Activated T-cell treated with anti-CD3 and anti-CD28 coated beads, Interleukin-2, amount 50 U/mL, for 24 hours (primary cell): ENCODE results near the gene GMPR.

Experiments
- DNase-seq: peaks from one replicate; pipeline ENCODE4 v3.0.0-alpha.2; 2020
- H3K27ac Mint-ChIP-seq: 2 replicates; pipeline ENCODE4 v1.8.0; 2020; ENCODE audit warnings: mild to moderate bottlenecking, mixed read lengths
- H3K27me3 Mint-ChIP-seq: 2 replicates; pipeline ENCODE4 v1.8.0; 2020; ENCODE audit warnings: mixed read lengths
- H3K36me3 Mint-ChIP-seq: 2 replicates; pipeline ENCODE4 v1.8.0; 2020; ENCODE audit warnings: low read depth, mixed read lengths
- H3K4me1 Mint-ChIP-seq: 2 replicates; pipeline ENCODE4 v1.8.0; 2020; ENCODE audit warnings: low read depth, mixed read lengths
- H3K4me3 Mint-ChIP-seq: 2 replicates; pipeline ENCODE4 v1.8.0; 2020; ENCODE audit warnings: mild to moderate bottlenecking, moderate library complexity, mixed read lengths
- H3K9me3 Mint-ChIP-seq: 2 replicates; pipeline ENCODE4 v1.8.0; 2020; ENCODE audit warnings: mixed read lengths

The GMPR gene

DNA sequence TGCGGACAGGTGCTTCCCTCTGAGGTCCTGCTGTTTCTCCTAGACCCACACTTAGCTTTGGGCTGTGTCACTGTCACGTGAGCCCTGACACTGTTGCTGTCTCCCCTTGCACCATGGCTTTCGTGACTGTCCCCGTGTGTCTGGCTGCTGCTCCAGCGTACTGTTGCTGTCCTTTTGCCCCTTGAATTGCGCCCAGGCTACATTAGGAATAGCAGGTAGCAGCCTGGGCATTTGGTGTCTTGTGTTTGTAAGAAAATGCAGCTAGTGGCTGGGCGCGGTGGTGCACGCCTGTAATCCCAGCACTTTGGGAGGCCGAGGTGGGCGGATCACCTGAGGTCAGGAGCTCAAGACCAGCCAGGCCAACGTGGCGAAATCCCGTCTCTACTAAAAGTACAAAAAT lies 46.1 kb downstream of the GMPR start:
- Mint-ChIP-seq H3K4me1 (no peaks in the 10 kb centered on the region), H3K27ac (no peak overlapping the region), H3K4me3 (no peak overlapping the region), H3K36me3 (no peaks in the 10 kb centered on the region), H3K9me3 (no peaks in the 10 kb centered on the region), H3K27me3 (peaks cover 6% of the 10 kb centered on the region)
- no peak for DNase-seq

DNA sequence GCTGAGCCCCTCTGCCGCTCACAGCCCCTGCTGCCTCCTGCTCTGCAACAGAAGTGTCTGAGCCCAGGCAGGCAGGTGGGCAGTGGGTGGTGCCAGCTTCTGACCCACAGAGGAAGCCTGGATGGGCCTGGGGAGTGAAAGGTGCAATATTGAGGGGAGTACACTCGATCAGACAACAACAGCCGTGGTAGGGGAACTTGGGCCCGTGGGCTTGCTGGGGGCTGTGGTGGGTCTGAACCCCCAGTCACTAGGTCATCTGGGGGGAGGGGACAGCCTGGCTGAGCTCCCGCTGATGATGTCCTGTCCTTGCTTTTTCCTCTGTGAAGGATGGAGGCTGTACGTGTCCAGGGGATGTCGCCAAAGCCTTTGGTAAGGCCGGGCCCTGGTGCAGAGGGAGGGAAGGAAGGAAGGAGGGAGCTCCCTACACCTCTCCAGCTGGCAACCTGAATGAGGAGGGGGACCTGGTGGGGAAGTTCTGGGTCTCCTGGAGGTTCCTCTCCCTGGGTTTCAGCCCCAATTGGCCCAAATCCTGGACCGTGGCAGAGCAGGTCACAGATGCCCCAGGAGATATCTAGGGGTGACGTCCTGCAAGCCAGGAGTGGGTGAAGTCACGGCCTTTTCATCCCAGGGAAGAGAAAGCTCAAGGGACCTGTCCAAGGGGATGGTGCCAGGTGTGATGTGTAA lies 47.2 kb downstream of the GMPR start:
- H3K9me3 Mint-ChIP-seq: no peaks in the 10 kb centered on the region
- no peak for DNase-seq
- no peak overlapping the region for H3K4me3 Mint-ChIP-seq
- no peak overlapping the region for H3K27ac Mint-ChIP-seq
- no peaks in the 10 kb centered on the region for H3K36me3 Mint-ChIP-seq
- H3K27me3 Mint-ChIP-seq: peaks cover 6% of the 10 kb centered on the region
- no peaks in the 10 kb centered on the region for H3K4me1 Mint-ChIP-seq

DNA sequence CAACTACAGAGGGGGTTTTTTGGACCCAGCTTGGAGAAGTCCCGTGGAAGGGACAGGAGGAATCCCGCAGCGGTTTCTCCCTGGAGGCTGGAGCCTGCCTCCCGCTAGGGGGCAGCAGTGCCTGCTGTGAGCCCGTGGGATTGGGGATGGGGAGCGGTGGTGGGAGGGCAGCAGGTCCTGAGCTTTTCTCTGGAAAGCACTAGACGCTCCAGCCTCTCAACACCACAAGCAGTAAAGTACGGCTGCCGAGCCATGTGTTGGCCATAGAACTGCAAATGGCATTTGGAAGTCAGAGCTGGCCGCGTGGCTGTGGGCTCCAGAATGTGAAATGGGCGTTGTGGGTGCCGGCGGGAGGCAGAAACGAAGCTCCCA lies 47.8 kb downstream of the GMPR start:
- Mint-ChIP-seq H3K9me3 (no peaks in the 10 kb centered on the region), H3K36me3 (no peaks in the 10 kb centered on the region), H3K27ac (no peak overlapping the region), H3K4me1 (no peaks in the 10 kb centered on the region), H3K27me3 (peaks cover 6% of the 10 kb centered on the region), H3K4me3 (no peak overlapping the region)
- DNase-seq: peak; percentile 45

DNA sequence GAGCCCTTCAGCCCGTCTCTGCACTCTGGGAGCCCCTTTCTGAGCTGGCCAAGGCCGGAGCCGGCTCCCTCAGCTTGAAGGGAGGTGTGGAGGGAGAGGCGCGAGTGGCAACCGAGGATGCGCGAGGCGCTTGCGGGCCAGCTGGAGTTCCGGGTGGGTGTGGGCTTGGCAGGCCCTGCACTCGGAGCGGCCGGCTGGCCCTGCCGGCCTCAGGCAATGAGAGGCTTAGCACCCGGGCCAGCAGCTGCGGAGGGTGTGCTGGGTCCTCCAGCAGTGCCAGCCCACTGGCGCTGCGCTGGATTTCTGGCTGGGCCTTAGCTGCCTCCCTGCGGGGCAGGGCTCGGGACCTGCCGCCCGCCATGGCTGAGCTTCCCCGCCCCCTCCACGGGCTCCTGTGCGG lies 49.8 kb downstream of the GMPR start:
- Mint-ChIP-seq H3K27ac (no peak overlapping the region), H3K4me3 (no peak overlapping the region), H3K4me1 (no peaks in the 10 kb centered on the region), H3K27me3 (peaks cover 6% of the 10 kb centered on the region), H3K36me3 (no peaks in the 10 kb centered on the region), H3K9me3 (no peaks in the 10 kb centered on the region)
- DNase-seq: no peak

DNA sequence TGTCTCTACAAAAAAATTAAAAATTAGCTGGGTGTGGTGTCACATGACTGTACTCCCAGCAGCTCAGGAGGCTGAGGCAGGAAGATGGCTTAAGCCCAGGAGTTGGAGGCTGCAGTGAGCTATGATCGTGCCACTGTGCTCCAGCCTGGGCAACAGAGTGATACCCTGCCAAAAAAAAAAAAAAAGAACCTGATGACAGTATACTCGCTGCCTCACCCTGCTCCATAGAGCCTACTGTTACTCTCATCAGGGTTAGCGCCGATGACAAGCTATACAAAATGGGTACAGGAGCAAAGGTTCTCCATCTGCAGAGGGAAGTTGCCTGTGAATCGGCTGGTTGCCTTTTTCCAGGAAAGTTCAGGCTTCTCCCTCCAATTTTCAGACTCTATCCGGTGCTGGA lies 53.4 kb downstream of the GMPR start:
- no peak overlapping the region for H3K27ac Mint-ChIP-seq
- no peaks in the 10 kb centered on the region for H3K36me3 Mint-ChIP-seq
- no peak for DNase-seq
- H3K9me3 Mint-ChIP-seq: no peaks in the 10 kb centered on the region
- H3K4me1 Mint-ChIP-seq: no peaks in the 10 kb centered on the region
- H3K27me3 Mint-ChIP-seq: no peaks in the 10 kb centered on the region
- H3K4me3 Mint-ChIP-seq: no peak overlapping the region

DNA sequence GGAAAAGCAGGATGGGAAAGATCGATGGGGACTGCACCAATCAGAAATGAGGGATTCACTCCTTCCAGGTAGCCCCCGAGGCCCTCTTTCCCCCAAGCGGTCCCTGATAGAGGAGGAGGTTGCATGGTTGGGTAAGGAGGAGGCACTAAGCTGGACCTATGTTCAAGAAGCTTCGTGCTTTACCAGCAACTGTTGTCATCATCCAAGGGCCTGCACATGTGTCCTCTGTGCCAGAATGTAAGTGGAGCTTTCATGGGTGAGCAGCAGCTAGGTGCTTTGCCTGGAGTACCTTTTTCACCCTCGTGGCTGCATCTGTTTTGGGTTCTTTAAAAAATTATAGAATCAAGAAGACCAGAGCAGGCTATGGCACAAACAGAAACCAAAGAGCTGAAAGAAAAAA lies 54.0 kb downstream of the GMPR start:
- H3K27ac Mint-ChIP-seq: no peak overlapping the region
- no peak for DNase-seq
- no peaks in the 10 kb centered on the region for H3K9me3 Mint-ChIP-seq
- no peak overlapping the region for H3K4me3 Mint-ChIP-seq
- H3K27me3 Mint-ChIP-seq: no peaks in the 10 kb centered on the region
- H3K36me3 Mint-ChIP-seq: no peaks in the 10 kb centered on the region
- H3K4me1 Mint-ChIP-seq: no peaks in the 10 kb centered on the region

DNA sequence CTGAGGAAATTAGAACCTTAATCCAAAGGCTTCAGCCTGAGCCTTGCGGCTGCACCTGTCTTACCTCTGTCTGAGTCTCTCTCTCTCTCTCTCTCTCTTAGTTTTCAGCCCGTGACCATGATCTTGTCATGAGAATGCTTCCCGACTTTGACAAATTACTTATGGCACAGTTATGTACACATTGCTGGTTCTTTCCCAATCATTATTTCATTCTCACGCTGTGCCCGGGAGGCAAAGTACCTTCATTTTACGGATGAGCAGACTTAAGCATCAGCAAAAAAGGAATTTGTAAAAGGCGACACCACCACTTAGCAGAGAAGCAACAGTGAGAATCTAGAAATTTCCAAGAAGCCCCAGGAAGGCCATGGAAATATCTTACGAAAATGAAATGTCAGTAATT lies 54.6 kb downstream of the GMPR start:
- Mint-ChIP-seq H3K4me1 (no peaks in the 10 kb centered on the region), H3K9me3 (no peaks in the 10 kb centered on the region), H3K4me3 (no peak overlapping the region), H3K36me3 (no peaks in the 10 kb centered on the region), H3K27me3 (no peaks in the 10 kb centered on the region), H3K27ac (no peak overlapping the region)
- DNase-seq: no peak

DNA sequence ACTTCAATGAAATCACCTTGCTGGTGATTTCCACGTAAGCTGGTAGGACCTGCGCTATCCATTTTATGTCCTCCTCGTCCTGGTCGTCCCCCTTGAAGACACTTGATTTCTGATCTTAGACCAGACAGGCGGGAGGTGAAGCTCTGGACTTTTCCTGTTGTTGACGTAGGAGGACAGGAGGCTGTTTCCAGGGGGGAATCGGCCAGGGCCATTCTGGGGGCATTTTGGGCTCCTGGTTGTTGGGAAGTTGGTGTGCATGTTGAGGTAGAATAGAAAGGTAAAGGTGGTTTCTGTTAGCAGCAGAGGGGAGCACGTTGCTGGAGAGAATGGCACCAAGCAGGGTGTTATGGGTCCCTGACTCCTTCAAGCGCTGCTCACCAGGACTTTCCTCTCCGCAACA lies 56.0 kb downstream of the GMPR start:
- no peak overlapping the region for H3K27ac Mint-ChIP-seq
- H3K4me1 Mint-ChIP-seq: no peaks in the 10 kb centered on the region
- H3K9me3 Mint-ChIP-seq: no peaks in the 10 kb centered on the region
- no peaks in the 10 kb centered on the region for H3K36me3 Mint-ChIP-seq
- DNase-seq: no peak
- no peaks in the 10 kb centered on the region for H3K27me3 Mint-ChIP-seq
- H3K4me3 Mint-ChIP-seq: no peak overlapping the region

DNA sequence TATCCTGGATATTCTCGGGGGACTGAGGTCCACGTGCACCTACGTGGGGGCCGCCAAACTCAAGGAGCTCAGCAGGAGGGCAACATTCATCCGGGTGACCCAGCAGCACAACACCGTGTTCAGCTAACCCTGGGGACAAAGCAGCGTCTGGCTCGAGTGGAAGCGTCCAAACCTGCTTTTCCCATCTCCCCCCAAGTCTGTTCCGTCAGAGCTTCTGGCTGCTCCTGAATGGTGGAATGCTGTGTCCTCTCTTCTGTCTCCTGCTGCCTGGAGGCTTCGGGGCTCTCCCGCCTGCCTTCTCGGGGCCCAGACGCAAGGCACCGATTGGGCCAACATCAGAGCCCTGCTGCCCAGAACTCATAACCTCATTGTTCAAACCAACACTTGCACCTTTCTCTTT lies 56.7 kb downstream of the GMPR start:
- no peaks in the 10 kb centered on the region for H3K27me3 Mint-ChIP-seq
- DNase-seq: no peak
- H3K9me3 Mint-ChIP-seq: no peaks in the 10 kb centered on the region
- peaks cover 2% of the 10 kb centered on the region for H3K36me3 Mint-ChIP-seq
- no peak overlapping the region for H3K4me3 Mint-ChIP-seq
- H3K4me1 Mint-ChIP-seq: no peaks in the 10 kb centered on the region
- H3K27ac Mint-ChIP-seq: no peak overlapping the region

DNA sequence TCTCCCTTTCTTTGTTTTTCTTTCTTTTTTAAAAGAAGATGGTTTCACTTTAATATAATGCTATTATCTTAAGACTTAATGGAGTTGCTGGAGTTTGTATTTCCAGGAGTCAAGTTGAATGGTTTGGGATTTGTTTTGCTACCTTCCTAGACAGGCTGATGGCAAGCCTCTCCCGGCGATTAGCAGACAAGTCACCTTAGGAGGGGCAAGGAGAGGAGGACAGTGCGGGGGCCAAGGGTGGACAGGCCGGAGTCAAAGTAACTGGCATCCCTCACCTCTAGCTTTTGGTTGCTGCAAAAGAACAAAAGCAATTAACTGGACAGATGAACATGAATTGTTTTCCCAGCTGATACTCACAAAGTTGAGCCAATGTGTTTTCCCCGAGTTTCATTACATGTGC lies 57.1 kb downstream of the GMPR start:
- Mint-ChIP-seq H3K4me3 (no peak overlapping the region), H3K4me1 (no peaks in the 10 kb centered on the region), H3K27ac (no peak overlapping the region), H3K9me3 (no peaks in the 10 kb centered on the region), H3K36me3 (peaks cover 4% of the 10 kb centered on the region), H3K27me3 (no peaks in the 10 kb centered on the region)
- DNase-seq: no peak

DNA sequence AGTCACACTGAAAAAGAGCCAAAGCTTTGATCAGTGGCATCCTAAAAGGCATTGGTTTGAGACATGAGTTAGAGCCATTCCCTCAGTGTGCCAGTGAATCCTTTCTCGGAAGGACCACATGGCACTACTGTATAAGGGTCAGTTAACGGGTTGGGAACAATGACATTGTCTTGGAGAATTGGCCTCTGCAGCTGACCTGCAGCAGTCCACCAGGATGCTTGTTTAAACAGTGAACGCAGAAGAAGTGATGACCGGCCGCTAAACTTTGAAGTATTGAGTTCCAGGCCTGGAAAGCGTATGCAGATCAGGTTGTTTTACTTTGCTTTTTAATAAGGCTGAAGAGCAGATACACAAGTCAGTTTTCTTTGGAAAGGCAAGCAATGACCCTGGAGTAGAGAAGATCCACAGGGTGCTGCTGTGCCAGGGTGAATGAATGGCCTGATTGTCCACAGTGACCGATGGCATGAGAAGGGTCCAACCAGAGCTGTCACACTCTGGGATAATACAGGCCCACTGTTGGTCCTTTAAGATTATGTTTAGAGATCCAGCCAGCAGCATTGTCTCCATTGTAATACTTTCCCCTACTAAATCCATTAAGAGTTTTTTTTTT lies 57.8 kb downstream of the GMPR start:
- no peak for DNase-seq
- Mint-ChIP-seq H3K27ac (no peak overlapping the region), H3K4me1 (no peaks in the 10 kb centered on the region), H3K4me3 (no peak overlapping the region), H3K27me3 (no peaks in the 10 kb centered on the region), H3K36me3 (peaks cover 10% of the 10 kb centered on the region), H3K9me3 (no peaks in the 10 kb centered on the region)

DNA sequence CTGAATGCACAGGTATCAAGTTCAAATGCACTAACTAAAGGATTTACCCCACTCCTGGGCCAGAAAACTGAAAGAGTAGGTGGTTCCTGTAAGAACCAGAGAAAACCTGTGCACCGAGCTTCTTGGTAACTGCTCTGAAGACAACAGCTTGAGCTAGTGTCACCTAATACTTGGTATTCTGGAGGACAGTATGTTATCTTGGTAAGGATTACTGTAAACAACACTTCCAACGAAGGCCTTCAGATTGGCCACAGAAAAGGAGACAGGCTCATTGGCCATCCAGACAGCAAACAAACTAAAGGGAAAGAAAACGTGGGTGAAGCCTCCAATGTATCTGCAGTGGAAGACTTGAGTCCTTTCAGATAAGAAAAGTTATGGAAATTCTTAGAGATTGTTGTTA lies 61.5 kb downstream of the GMPR start:
- Mint-ChIP-seq H3K4me3 (no peak overlapping the region), H3K36me3 (peaks cover 38% of the 10 kb centered on the region)

DNA sequence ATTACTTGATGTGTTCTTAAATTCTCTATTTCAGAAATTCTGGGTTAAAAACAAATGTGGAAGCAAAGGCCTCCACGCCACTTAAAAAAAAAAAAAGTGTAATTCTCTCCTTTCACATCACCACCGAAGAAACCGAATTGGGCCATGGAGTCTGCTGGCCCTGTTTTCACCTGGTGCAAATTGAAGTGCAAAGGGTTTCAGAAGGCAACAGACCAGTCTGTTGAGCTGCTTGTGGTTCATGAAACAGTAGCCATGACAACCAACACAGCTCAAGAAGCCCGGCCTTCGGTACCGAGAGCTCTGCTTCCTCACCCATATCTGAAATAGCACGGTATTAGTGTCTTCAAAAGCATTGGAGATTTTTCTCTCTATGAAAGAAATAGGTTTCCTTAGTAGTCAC lies 63.1 kb downstream of the GMPR start:
- Mint-ChIP-seq H3K4me1 (peaks cover 10% of the 10 kb centered on the region), H3K27me3 (no peaks in the 10 kb centered on the region), H3K27ac (no peak overlapping the region), H3K9me3 (no peaks in the 10 kb centered on the region), H3K36me3 (peaks cover 52% of the 10 kb centered on the region), H3K4me3 (no peak overlapping the region)
- no peak for DNase-seq

More for the DNA sequence above, 61.5 kb downstream of the GMPR start:
- Mint-ChIP-seq H3K27me3 (no peaks in the 10 kb centered on the region), H3K4me1 (peaks cover 1% of the 10 kb centered on the region), H3K27ac (no peak overlapping the region), H3K9me3 (no peaks in the 10 kb centered on the region)
- DNase-seq: no peak

DNA sequence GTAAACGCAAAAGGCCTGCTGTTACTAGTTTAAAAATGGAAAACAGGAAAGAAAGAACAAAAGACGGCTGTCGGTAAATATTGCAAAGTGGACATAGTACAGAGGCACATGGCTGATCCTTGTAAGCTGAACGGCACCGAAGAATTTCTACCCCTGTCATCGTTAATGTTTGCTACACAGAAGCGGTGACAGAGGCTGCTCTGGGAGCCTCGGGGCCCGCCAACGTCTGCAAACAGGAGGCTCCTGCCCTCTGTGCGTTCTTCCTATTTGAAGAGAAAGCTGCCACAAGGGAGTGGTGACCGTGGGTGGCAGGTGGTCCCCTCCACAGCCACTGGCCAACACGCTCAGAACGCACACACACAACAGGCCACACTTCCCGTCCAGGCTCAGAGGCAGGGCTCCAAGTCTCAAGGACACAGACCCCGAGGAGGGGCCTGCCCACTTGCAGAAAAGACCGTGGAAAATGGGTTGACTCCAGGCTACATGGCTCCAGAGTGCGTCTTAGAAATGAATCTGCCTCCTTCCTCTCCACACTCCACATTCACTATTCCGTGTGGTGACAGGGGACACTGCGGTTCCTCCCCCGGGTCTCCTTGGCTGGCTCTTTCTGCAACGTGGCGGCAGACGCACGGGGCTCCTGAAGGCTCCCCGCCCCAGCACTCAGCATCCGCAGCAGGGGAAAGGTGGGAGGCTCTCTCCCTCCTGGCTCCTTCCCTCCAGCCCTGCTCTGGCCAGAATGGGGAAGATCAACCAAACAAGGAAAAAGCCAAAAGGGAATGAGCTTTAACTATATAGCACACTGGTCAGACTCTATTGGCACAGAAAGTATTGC lies 64.5 kb downstream of the GMPR start:
- Mint-ChIP-seq H3K27me3 (no peaks in the 10 kb centered on the region), H3K36me3 (peaks cover 58% of the 10 kb centered on the region), H3K4me1 (peaks cover 10% of the 10 kb centered on the region), H3K9me3 (no peaks in the 10 kb centered on the region), H3K4me3 (no peak overlapping the region), H3K27ac (no peak overlapping the region)
- DNase-seq: no peak

DNA sequence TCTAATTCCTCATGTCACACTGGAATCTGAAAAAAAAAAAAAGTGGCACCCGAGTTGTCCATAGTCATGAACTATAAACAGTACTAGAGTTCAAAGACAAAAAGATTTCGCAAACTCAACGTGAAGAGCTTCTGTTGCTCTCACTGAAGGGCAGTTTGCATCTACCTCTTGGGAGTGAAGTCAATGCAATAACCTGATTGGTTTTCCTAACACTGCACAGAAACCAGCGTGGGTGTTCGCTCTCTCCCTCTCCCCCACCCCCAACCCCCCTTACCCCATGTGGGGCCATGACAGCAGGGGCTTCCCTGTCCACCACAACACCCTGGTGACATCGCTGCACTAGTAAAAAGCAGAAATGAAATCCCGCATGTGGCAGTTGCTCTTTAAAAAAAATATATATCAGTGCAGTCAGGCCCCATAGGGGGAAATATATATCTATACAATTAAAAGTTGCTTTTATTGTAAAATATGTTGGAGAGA lies 66.9 kb downstream of the GMPR start:
- no peaks in the 10 kb centered on the region for H3K27me3 Mint-ChIP-seq
- no peak for DNase-seq
- H3K27ac Mint-ChIP-seq: peak overlapping the region; percentile 22
- no peaks in the 10 kb centered on the region for H3K9me3 Mint-ChIP-seq
- H3K36me3 Mint-ChIP-seq: peaks cover 65% of the 10 kb centered on the region
- peaks cover 10% of the 10 kb centered on the region for H3K4me1 Mint-ChIP-seq
- H3K4me3 Mint-ChIP-seq: no peak overlapping the region
